IMR-90 (cell line): ENCODE measurements around the gene CDC34.

Source experiments
- CEBPB ChIP-seq: IDR thresholded peaks from 2 replicates; pipeline ENCODE4 v1.6.1; 2012; ENCODE audit warnings: low read depth, low read length, improper control_type of control experiment
- CTCF ChIP-seq: conservative IDR thresholded peaks from 2 replicates; pipeline ENCODE4 v1.5.1; 2012; ENCODE audit warnings: mild to moderate bottlenecking, low read depth, low read length, improper control_type of control experiment
- POLR2A ChIP-seq: IDR thresholded peaks from 2 replicates; pipeline ENCODE4 v1.6.1; 2012; ENCODE audit warnings: mild to moderate bottlenecking, low read depth, low read length
- RAD21 ChIP-seq: IDR thresholded peaks from 2 replicates; pipeline ENCODE4 v1.6.1; 2012; ENCODE audit warnings: low read length, improper control_type of control experiment
- RCOR1 ChIP-seq: IDR thresholded peaks from 2 replicates; pipeline ENCODE4 v1.6.1; 2012; ENCODE audit warnings: mild to moderate bottlenecking, low read length, improper control_type of control experiment; ENCODE audit not compliant: insufficient replicate concordance
- USF2 ChIP-seq: fragments of 150-350 bp; IDR thresholded peaks from 2 replicates; pipeline ENCODE4 v1.6.1; 2017; ENCODE audit warnings: mild to moderate bottlenecking, antibody characterized with exemption, low read length, low read depth

- TF ChIP-seq POLR2A, result no peak
- TF ChIP-seq USF2, result no peak
- TF ChIP-seq CTCF, result no peak
- TF ChIP-seq RAD21, result no peak
- no peak for TF ChIP-seq RCOR1
- TF ChIP-seq CEBPB, result no peak
Measured at GRCh38 chr19:485583-486236, 45.9 kb upstream of the CDC34 start.
